IMR-90 (cell line): Measurements from ENCODE around the gene GALP. TPM values are rescaled to one million over a fixed set of nuclear protein-coding genes. Genes with fewer than 3 reads are reported as not detected.
"Not testable (repeated sequence)": the region's sequence is repeated elsewhere in the genome, so short reads cannot be mapped to it uniquely, and the experiment has no call there.

ENCODE experiments used
- ATAC-seq: fragments of 200-7000 bp; cut with Tn5 transposase; 2 replicates; pipeline ENCODE4 v1.9.1; 2020; ENCODE audit warnings: low read depth, mild to moderate bottlenecking, moderate library complexity
- BruUV-seq: library from RNA; stranded (reverse); fragments of 400-500 nt; replicated peaks from 2 replicates; lab custom pipeline; 2021; lab: Mats Ljungman, UMichigan
- CTCF ChIA-PET: fragments of 300-600 bp; formaldehyde crosslinking; extraction: SDS; loops from one replicate; lab custom pipeline; 2021; ENCODE audit warnings: antibody characterized with exemption; lab: Yijun Ruan, JAX
- POLR2A ChIA-PET: fragments of 300-600 bp; sonication (Branson Sonifier 250); formaldehyde crosslinking; loops from one replicate; lab custom pipeline; 2022; ENCODE audit warnings: antibody characterized with exemption; ENCODE audit not compliant: unreplicated experiment; lab: Charles Lee
- DNase-seq: peaks from one replicate; pipeline ENCODE4 v3.0.0; 2013
- H2AFZ ChIP-seq: replicated peaks from 2 replicates; pipeline ENCODE3; 2013; ENCODE audit warnings: low read length, mild to moderate bottlenecking; ENCODE audit not compliant: poor library complexity
- H2AK5ac ChIP-seq: 2 replicates; pipeline ENCODE4 v1.6.1; 2013; ENCODE audit warnings: low read depth, low read length, inconsistent platforms
- H2AK9ac ChIP-seq: replicated peaks from 2 replicates; pipeline ENCODE3; 2013; ENCODE audit warnings: mild to moderate bottlenecking, low read depth, low read length, moderate library complexity; ENCODE audit not compliant: poor library complexity
- H2BK120ac ChIP-seq: 2 replicates; pipeline ENCODE4 v1.6.1; 2013; ENCODE audit warnings: low read depth, low read length, inconsistent platforms
- H2BK15ac ChIP-seq: 3 replicates; pipeline ENCODE4 v1.6.1; 2013; ENCODE audit warnings: low read depth, low read length, inconsistent platforms
- H2BK20ac ChIP-seq: 2 replicates; pipeline ENCODE4 v1.6.1; 2013; ENCODE audit warnings: low read depth, mild to moderate bottlenecking, inconsistent platforms, low read length, moderate library complexity
- H2BK5ac ChIP-seq: 2 replicates; pipeline ENCODE4 v1.6.1; 2013; ENCODE audit warnings: mild to moderate bottlenecking, low read depth, low read length, inconsistent platforms; ENCODE audit not compliant: poor library complexity, severe bottlenecking
- H3K14ac ChIP-seq: replicated peaks from 2 replicates; pipeline ENCODE4 v1.6.1; 2013; ENCODE audit warnings: low read depth, low read length, inconsistent platforms
- H3K18ac ChIP-seq: 2 replicates; pipeline ENCODE4 v1.6.1; 2013; ENCODE audit warnings: low read depth, low read length, control low read depth
- H3K23ac ChIP-seq: 2 replicates; pipeline ENCODE4 v1.6.1; 2013; ENCODE audit warnings: low read depth, low read length, inconsistent platforms
- H3K27ac ChIP-seq: 2 replicates; pipeline ENCODE4 v1.5.1; 2013; ENCODE audit warnings: mild to moderate bottlenecking, control low read depth, low read length; ENCODE audit not compliant: insufficient read depth
- H3K27me3 ChIP-seq: 2 replicates; pipeline ENCODE4 v1.6.1; 2013; ENCODE audit warnings: low read length; ENCODE audit not compliant: control insufficient read depth, insufficient read depth
- H3K36me3 ChIP-seq: 2 replicates; pipeline ENCODE4 v1.6.1; 2013; ENCODE audit warnings: low read length, mixed read lengths; ENCODE audit not compliant: control insufficient read depth, insufficient read depth
- H3K4ac ChIP-seq: 2 replicates; pipeline ENCODE4 v1.6.1; 2013; ENCODE audit warnings: low read depth, low read length, inconsistent platforms
- H3K4me1 ChIP-seq: 2 replicates; pipeline ENCODE4 v1.6.1; 2013; ENCODE audit warnings: low read length, mixed read lengths; ENCODE audit not compliant: control insufficient read depth, insufficient read depth
- H3K4me2 ChIP-seq: 2 replicates; pipeline ENCODE4 v1.6.1; 2013; ENCODE audit warnings: low read depth, mild to moderate bottlenecking, control low read depth, low read length, moderate library complexity
- H3K4me3 ChIP-seq: 2 replicates; pipeline ENCODE4 v1.5.1; 2013; ENCODE audit warnings: low read depth, mild to moderate bottlenecking, control low read depth, low read length, moderate library complexity; ENCODE audit not compliant: insufficient read depth
- H3K56ac ChIP-seq: 2 replicates; pipeline ENCODE4 v1.6.1; 2013; ENCODE audit warnings: low read length, inconsistent platforms; ENCODE audit not compliant: insufficient read depth; ENCODE audit errors: extremely low read depth
- H3K79me1 ChIP-seq, 2 experiments: 2 replicates each; pipeline ENCODE4 v1.6.1; 2013; ENCODE audit warnings: low read length in 2 of 2, inconsistent platforms in 1 of 2, low read depth in 1 of 2
- H3K9ac ChIP-seq: 2 replicates; pipeline ENCODE4 v1.6.1; 2013; ENCODE audit warnings: low read depth, low read length, control low read depth
- H3K9me1 ChIP-seq: 2 replicates; pipeline ENCODE4 v1.6.1; 2013; ENCODE audit warnings: low read length, inconsistent platforms; ENCODE audit not compliant: insufficient read depth
- H3K9me3 ChIP-seq: 2 replicates; pipeline ENCODE4 v1.6.1; 2013; ENCODE audit warnings: low read length; ENCODE audit not compliant: control insufficient read depth, insufficient read depth
- H4K20me1 ChIP-seq: 2 replicates; pipeline ENCODE4 v1.6.1; 2013; ENCODE audit warnings: low read length, inconsistent platforms; ENCODE audit not compliant: insufficient read depth
- H4K5ac ChIP-seq: 2 replicates; pipeline ENCODE4 v1.6.1; 2013; ENCODE audit warnings: mild to moderate bottlenecking, low read depth, low read length, control low read depth
- H4K8ac ChIP-seq, 2 experiments: 2 replicates each; pipeline ENCODE4 v1.6.1; 2013; ENCODE audit warnings: low read depth in 2 of 2, low read length in 2 of 2, control low read depth in 1 of 2, inconsistent platforms in 1 of 2
- H4K91ac ChIP-seq: 2 replicates; pipeline ENCODE4 v1.6.1; 2013; ENCODE audit warnings: low read depth, low read length, inconsistent platforms; ENCODE audit not compliant: insufficient read depth
- CEBPB ChIP-seq: IDR thresholded peaks from 2 replicates; pipeline ENCODE4 v1.6.1; 2012; ENCODE audit warnings: low read depth, low read length, improper control_type of control experiment
- MAZ ChIP-seq: IDR thresholded peaks from 2 replicates; pipeline ENCODE4 v1.6.1; 2012; ENCODE audit warnings: low read depth, mild to moderate bottlenecking, low read length, improper control_type of control experiment, moderate library complexity, borderline replicate concordance
- NFE2L2 ChIP-seq: fragments of 150-350 bp; IDR thresholded peaks from 2 replicates; pipeline ENCODE4 v1.6.1; 2016; ENCODE audit warnings: low read depth, mild to moderate bottlenecking, low read length
- WGBS, 2 experiments: methylation state at CpG; one replicate each; pipeline versions ENCODE4 v1.1.5 to v1.1.7; 2013; ENCODE audit warnings: missing lambda C conversion rate in 2 of 2; ENCODE audit not compliant: insufficient read length in 1 of 2; ENCODE audit errors: extremely low coverage in 2 of 2; 5-methylcytosine and 5-hydroxymethylcytosine counted together
- dilution Hi-C: fragments of 300-500 bp; cut with HindIII; formaldehyde crosslinking; loops from one replicate; pipeline ENCODE4 v1.14.3; 2018; ENCODE audit warnings: low sequenced_read_pairs; ENCODE audit not compliant: unreplicated experiment
- in situ Hi-C: fragments of 300-500 bp; cut with MboI; formaldehyde crosslinking; loops from 3 replicates; pipeline ENCODE4 v1.14.3; 2019; ENCODE audit warnings: low sequenced_read_pairs, inconsistent platforms, mixed read lengths
- intact Hi-C: fragments of 100-400 bp; cut with micrococcal nuclease; formaldehyde crosslinking; loops from 2 replicates; pipeline ENCODE4 v1.10.0; 2022
- polyA plus RNA-seq, 3 experiments: library from polyadenylated mRNA; depleted of rRNA; stranded (reverse); fragments of >200 nt; gene quantifications; 2 replicates each; pipeline ENCODE4 v1.2.3, GENCODE V29; 2012; ENCODE audit warnings: low replicate concordance in 1 of 3
- total RNA-seq: library from RNA; depleted of rRNA; stranded (reverse); fragments of >200 nt; gene quantifications from 2 replicates; pipeline ENCODE4 v1.2.3, GENCODE V29; 2012
- TF ChIP-seq, protein P1 (sequence below): conservative IDR thresholded peaks from 2 replicates; pipeline ENCODE4 v1.5.1; 2012; ENCODE audit warnings: mild to moderate bottlenecking, low read depth, low read length, improper control_type of control experiment

GALP gene
- total and polyA plus RNA-seq, 2 of the 4 experiments (the other 2 are of a cell fraction): not detected

DNA sequence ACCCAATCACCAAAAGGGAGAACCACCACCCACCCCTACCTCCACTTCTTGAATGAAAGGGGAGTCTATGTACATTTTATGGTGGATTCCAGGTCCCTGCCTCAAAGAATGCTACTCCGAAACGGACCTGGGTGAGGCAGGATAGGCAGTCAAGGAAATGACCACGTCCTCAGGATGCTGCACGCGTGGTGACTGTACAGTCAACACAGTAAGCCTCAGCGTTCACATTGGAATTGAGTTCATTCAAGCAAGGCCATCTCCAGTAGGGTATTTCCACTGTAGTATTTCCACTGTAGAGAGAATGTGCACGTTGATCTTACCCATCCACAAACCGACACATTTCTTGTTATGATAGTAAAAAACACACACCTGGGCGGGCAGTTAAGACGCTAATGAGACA, 43.2 kb downstream of the GALP start (continued):
- TF ChIP-seq, protein P1, sequence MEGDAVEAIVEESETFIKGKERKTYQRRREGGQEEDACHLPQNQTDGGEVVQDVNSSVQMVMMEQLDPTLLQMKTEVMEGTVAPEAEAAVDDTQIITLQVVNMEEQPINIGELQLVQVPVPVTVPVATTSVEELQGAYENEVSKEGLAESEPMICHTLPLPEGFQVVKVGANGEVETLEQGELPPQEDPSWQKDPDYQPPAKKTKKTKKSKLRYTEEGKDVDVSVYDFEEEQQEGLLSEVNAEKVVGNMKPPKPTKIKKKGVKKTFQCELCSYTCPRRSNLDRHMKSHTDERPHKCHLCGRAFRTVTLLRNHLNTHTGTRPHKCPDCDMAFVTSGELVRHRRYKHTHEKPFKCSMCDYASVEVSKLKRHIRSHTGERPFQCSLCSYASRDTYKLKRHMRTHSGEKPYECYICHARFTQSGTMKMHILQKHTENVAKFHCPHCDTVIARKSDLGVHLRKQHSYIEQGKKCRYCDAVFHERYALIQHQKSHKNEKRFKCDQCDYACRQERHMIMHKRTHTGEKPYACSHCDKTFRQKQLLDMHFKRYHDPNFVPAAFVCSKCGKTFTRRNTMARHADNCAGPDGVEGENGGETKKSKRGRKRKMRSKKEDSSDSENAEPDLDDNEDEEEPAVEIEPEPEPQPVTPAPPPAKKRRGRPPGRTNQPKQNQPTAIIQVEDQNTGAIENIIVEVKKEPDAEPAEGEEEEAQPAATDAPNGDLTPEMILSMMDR: no peak
- TF ChIP-seq NFE2L2: no peak
- no peak for TF ChIP-seq MAZ

DNA sequence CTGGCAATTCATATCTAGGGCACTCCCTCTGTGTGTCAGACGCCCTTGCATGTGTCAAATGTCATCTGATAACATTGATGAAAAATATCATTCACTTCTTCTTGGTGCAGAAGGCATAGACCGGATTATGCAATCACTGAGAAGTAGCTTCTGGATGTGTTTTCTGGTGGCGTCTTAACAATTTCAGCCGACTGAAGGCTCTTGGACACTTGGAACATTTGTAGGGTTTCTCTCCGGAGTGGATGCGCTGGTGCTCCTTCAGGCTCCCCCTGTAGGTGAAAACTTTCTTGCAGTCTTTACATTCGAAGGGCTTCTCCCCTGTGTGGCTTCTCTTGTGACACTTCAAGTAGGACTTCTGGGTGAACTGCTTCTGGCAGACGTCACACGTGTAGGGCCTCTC, 45.6 kb downstream of the GALP start:
- dilution Hi-C loops: not testable (repeated sequence)

More for the DNA sequence above, 45.6 kb downstream of the GALP start:
- H3K56ac ChIP-seq, H2AK9ac ChIP-seq, H2BK15ac ChIP-seq, H4K20me1 ChIP-seq, H3K4me3 ChIP-seq, ATAC-seq, in situ Hi-C loops, H2BK5ac ChIP-seq, H2BK20ac ChIP-seq, H2AK5ac ChIP-seq, H3K4me2 ChIP-seq, H3K9ac ChIP-seq, intact Hi-C loops, H3K9me3 ChIP-seq, BruUV-seq, H3K36me3 ChIP-seq, H3K4ac ChIP-seq, H2AFZ ChIP-seq, H3K23ac ChIP-seq, H3K14ac ChIP-seq, H4K8ac ChIP-seq, H3K27ac ChIP-seq, H3K79me1 ChIP-seq, H3K9me1 ChIP-seq, H4K5ac ChIP-seq, DNase-seq, H3K18ac ChIP-seq, H2BK120ac ChIP-seq, H3K4me1 ChIP-seq, H4K91ac ChIP-seq, H3K27me3 ChIP-seq: not testable (repeated sequence)
- ChIA-PET POLR2A (interaction anchor here (0.7 kb wide), 1 partner anchor 53 kb away, joined by 3 read pairs; no protein-coding TSS in a partner anchor), CTCF (interaction anchor here (1.1 kb wide), 1 partner anchor 9 kb away, joined by 3 read pairs; no protein-coding TSS in a partner anchor)
- WGBS, 2 experiments: 79% methylated on average over 4 of the region's 9 CpGs; no CpG with 5 or more reads in 1 of the 2 experiments
- 0 out of 2 replicates have a peak, but pooled peaks have one; percentile 23 for TF ChIP-seq CEBPB
